CD14-positive monocyte (primary cell): Measurements from ENCODE around the gene IL1R2. TPM values are rescaled to one million over a fixed set of nuclear protein-coding genes. Genes with fewer than 3 reads are reported as not detected.
A peak's percentile ranks its signal among the peaks of the same experiment; 100 is the strongest.

ENCODE experiments used
- DNase-seq, 3 donors: peaks; one replicate each; pipeline ENCODE4 v3.0.0-alpha.2; 2011 to 2022
- H2AFZ ChIP-seq: 2 replicates; pipeline ENCODE4 v1.6.0; 2012; ENCODE audit warnings: mild to moderate bottlenecking, low read depth, low read length, inconsistent platforms; ENCODE audit not compliant: insufficient read depth, poor library complexity, severe bottlenecking
- H3K27ac ChIP-seq, 2 donors: 1 replicate in 1 of 2; 2 replicates in 1 of 2; pipeline ENCODE4 v1.5.1; 2012 to 2013; ENCODE audit warnings: low read length in 2 of 2, control low read depth in 1 of 2, inconsistent platforms in 1 of 2, low read depth in 1 of 2, mild to moderate bottlenecking in 1 of 2
- H3K27me3 ChIP-seq, 2 donors: one replicate each; pipeline versions ENCODE4 v1.6.0 to v1.6.1; 2011 to 2013; ENCODE audit warnings: low read length in 2 of 2; ENCODE audit not compliant: control insufficient read depth in 2 of 2, insufficient read depth in 2 of 2
- H3K36me3 ChIP-seq, 2 donors: replicated peaks in 1 of 2; 1 replicate in 1 of 2; 2 replicates in 1 of 2; pipeline versions ENCODE4 v1.5.1 to v1.6.1; 2012 to 2013; ENCODE audit warnings: low read length in 2 of 2, control low read depth in 1 of 2, inconsistent platforms in 1 of 2, mild to moderate bottlenecking in 1 of 2; ENCODE audit not compliant: insufficient read depth in 2 of 2, control insufficient read depth in 1 of 2
- H3K4me1 ChIP-seq, 2 donors: 1 replicate in 1 of 2; 2 replicates in 1 of 2; pipeline versions ENCODE4 v1.5.1 to v1.6.1; 2012 to 2013; ENCODE audit warnings: low read length in 2 of 2, control low read depth in 1 of 2, inconsistent platforms in 1 of 2, mild to moderate bottlenecking in 1 of 2, moderate library complexity in 1 of 2; ENCODE audit not compliant: insufficient read depth in 2 of 2, control insufficient read depth in 1 of 2
- H3K4me2 ChIP-seq: replicated peaks from 2 replicates; pipeline ENCODE3; 2012; ENCODE audit warnings: low read length, moderate library complexity, mild to moderate bottlenecking; ENCODE audit not compliant: poor library complexity, severe bottlenecking; ENCODE audit errors: extremely low read depth
- H3K4me3 ChIP-seq, 3 experiments: fragments of 200-600 bp in 1 of 3; sonication (generic) in 1 of 3; replicated peaks in 1 of 3; 1 replicate in 2 of 3; 2 replicates in 1 of 3; pipeline ENCODE4 v1.5.1; 2011 to 2013; ENCODE audit warnings: low read length in 3 of 3, mild to moderate bottlenecking in 3 of 3, control low read depth in 2 of 3, low read depth in 2 of 3, inconsistent platforms in 1 of 3, moderate library complexity in 1 of 3
- H3K79me2 ChIP-seq: 2 replicates; pipeline ENCODE4 v1.6.0; 2012; ENCODE audit warnings: mild to moderate bottlenecking, control low read depth, inconsistent platforms, low read length, moderate library complexity; ENCODE audit not compliant: insufficient read depth
- H3K9ac ChIP-seq: 2 replicates; pipeline ENCODE4 v1.6.0; 2017; ENCODE audit warnings: low read length, mild to moderate bottlenecking; ENCODE audit not compliant: insufficient read depth, poor library complexity, severe bottlenecking
- H3K9me3 ChIP-seq, 2 donors: replicated peaks in 1 of 2; 1 replicate in 1 of 2; 2 replicates in 1 of 2; pipeline versions ENCODE4 v1.5.1 to v1.6.1; 2012 to 2013; ENCODE audit warnings: low read length in 2 of 2, control low read depth in 1 of 2; ENCODE audit not compliant: control insufficient read depth in 1 of 2, insufficient read depth in 1 of 2
- H4K20me1 ChIP-seq: 2 replicates; pipeline ENCODE4 v1.6.0; 2012; ENCODE audit warnings: mild to moderate bottlenecking, low read length, control low read depth, moderate library complexity; ENCODE audit not compliant: insufficient read depth
- H3K27ac Mint-ChIP-seq, 7 donors: one replicate each; pipeline ENCODE4 v1.8.0; 2020; ENCODE audit warnings: mild to moderate bottlenecking in 7 of 7, mixed read lengths in 7 of 7, moderate library complexity in 6 of 7, inconsistent platforms in 2 of 7
- H3K27me3 Mint-ChIP-seq, 3 donors: one replicate each; pipeline ENCODE4 v1.8.0; 2021 to 2022; ENCODE audit warnings: low read depth in 3 of 3, mild to moderate bottlenecking in 3 of 3, mixed read lengths in 3 of 3, moderate library complexity in 3 of 3, inconsistent platforms in 1 of 3
- H3K36me3 Mint-ChIP-seq, 2 donors: one replicate each; pipeline ENCODE4 v1.8.0; 2020; ENCODE audit warnings: mixed read lengths in 2 of 2, inconsistent platforms in 1 of 2, mild to moderate bottlenecking in 1 of 2
- H3K4me1 Mint-ChIP-seq: one replicate; pipeline ENCODE4 v1.8.0; 2020; ENCODE audit warnings: mild to moderate bottlenecking, mixed read lengths
- H3K4me3 Mint-ChIP-seq, 2 donors: one replicate each; pipeline ENCODE4 v1.8.0; 2020; ENCODE audit warnings: mild to moderate bottlenecking in 2 of 2, mixed read lengths in 2 of 2, moderate library complexity in 1 of 2
- H3K9me3 Mint-ChIP-seq, 7 donors: one replicate each; pipeline ENCODE4 v1.8.0; 2020 to 2022; ENCODE audit warnings: mixed read lengths in 7 of 7, mild to moderate bottlenecking in 6 of 7, moderate library complexity in 6 of 7, inconsistent platforms in 2 of 7
- WGBS: methylation state at CpG from one replicate; pipeline ENCODE4 v1.1.5; 2013; ENCODE audit warnings: missing lambda C conversion rate; ENCODE audit not compliant: insufficient coverage; 5-methylcytosine and 5-hydroxymethylcytosine counted together
- intact Hi-C, 2 donors: fragments of 100-400 bp; cut with micrococcal nuclease; formaldehyde crosslinking; loops; one replicate each; pipeline versions ENCODE4 v1.15.0 to v1.15.1; 2023
- polyA plus RNA-seq, 3 donors: library from polyadenylated mRNA; depleted of rRNA in 1 of 3; unstranded in 2 of 3; stranded (reverse) in 1 of 3; fragments of 300-500 nt in 2 of 3; fragments of >200 nt in 1 of 3; fragmentation: Illumina TruSeq in 2 of 3; gene quantifications; 1 replicate in 2 of 3; 2 replicates in 1 of 3; pipeline ENCODE4 v1.2.3, GENCODE V29; 2012 to 2021
- TF ChIP-seq, protein P1 (sequence below): fragments of 200-600 bp; IDR thresholded peaks from one replicate; pipeline ENCODE4 v1.8.0; 2022; ENCODE audit warnings: antibody characterized with exemption, mild to moderate bottlenecking

Gene IL1R2
- polyA plus RNA-seq, 3 donors: 5.9 to 12.0 (median 6.2) TPM

DNA sequence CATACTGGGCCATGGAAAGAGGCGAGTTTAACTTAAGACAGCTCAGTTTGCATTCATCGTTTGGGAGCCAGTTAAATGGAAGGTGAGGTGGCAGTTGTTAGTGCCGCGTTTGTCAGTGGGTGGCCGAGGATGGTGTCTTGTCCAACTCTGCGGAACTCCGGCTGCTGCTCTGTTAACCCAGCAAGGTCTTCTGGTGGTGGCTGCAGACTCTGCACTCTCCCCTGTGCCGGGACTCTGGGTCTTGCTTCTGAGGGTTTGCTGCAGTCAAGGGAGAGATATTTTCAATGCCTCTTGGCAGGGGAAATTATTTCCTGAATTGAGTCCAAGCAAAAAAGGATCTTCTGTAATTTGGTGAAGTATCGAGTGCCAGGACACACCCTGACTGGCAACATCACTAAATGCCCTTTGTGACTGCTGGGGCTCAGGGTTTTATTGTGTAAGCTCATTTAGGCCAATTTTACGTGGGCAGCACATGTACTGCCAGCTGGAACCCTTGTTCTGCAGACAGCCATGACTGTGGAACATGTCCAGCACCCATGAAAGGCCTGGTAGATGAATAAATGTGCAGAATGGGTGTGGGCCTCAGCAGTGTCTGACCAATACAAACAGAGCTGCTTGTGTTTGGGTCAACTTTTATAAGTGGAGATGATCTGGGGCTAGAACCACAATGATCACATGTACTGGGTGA is 58.1 kb downstream of the IL1R2 start:
- peak overlapping the region in 1 of 2 donors; percentile 26 for H3K4me3 Mint-ChIP-seq
- H3K4me1 ChIP-seq: peaks cover 62 to 67% of the 10 kb centered on the region in 2 donors

DNA sequence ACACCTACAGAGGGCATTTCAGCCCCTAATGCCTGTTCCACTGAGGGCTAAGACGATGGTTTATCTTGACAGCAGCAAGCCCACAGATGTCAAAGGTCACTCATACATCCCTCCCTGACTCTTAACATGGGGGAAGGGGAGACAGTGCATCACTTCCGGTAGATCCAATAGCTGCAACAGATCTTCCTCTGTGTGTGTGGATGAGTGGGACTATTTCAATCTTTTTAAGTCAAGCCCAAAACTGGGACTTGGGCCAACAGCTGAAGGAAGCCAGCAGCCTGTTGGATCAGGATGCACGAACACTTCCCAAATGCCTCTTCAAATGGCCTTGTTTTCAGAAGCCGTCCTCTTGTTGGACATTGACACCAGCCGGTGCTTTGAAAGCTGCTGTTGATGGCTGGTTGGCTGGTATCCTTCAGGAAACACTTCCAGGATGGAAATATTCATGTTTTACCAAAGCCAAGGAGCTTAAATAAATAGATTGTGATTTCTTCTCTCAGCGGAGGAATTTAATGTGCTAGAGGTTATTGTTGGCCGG is 59.2 kb downstream of the IL1R2 start:
- peak overlapping the region; percentile 68 to 96 (median 91) for H3K27ac Mint-ChIP-seq
- H3K27me3 Mint-ChIP-seq: peaks cover 0 to 11% (median 9%) of the 10 kb centered on the region in 3 donors
- 50% methylated on average over 2 of the region's 7 CpGs for WGBS

More for the DNA sequence above, 58.1 kb downstream of the IL1R2 start:
- H3K4me1 Mint-ChIP-seq: peaks cover 73% of the 10 kb centered on the region
- Histone ChIP-seq H3K36me3 (no peaks in the 10 kb centered on the region), H3K9me3 (no peaks in the 10 kb centered on the region), H3K4me3 (peak overlapping the region in 1 of 3 experiments; percentile 13), H3K27ac (peak overlapping the region; percentile 54 to 85), H3K79me2 (no peaks in the 10 kb centered on the region), H2AFZ (no peak overlapping the region), H3K9ac (no peak overlapping the region), H4K20me1 (no peaks in the 10 kb centered on the region), H3K4me2 (peak overlapping the region; percentile 1), H3K27me3 (no peaks in the 10 kb centered on the region)
- H3K27ac Mint-ChIP-seq: peak overlapping the region; percentile 68 to 96 (median 91)
- 66% methylated on average over 8 of the region's 10 CpGs for WGBS
- TF ChIP-seq, protein P1, sequence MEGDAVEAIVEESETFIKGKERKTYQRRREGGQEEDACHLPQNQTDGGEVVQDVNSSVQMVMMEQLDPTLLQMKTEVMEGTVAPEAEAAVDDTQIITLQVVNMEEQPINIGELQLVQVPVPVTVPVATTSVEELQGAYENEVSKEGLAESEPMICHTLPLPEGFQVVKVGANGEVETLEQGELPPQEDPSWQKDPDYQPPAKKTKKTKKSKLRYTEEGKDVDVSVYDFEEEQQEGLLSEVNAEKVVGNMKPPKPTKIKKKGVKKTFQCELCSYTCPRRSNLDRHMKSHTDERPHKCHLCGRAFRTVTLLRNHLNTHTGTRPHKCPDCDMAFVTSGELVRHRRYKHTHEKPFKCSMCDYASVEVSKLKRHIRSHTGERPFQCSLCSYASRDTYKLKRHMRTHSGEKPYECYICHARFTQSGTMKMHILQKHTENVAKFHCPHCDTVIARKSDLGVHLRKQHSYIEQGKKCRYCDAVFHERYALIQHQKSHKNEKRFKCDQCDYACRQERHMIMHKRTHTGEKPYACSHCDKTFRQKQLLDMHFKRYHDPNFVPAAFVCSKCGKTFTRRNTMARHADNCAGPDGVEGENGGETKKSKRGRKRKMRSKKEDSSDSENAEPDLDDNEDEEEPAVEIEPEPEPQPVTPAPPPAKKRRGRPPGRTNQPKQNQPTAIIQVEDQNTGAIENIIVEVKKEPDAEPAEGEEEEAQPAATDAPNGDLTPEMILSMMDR: no peak
- peaks cover 0 to 4% of the 10 kb centered on the region in 2 donors for H3K36me3 Mint-ChIP-seq
- intact Hi-C loops: no loop called here
- DNase-seq: peak in 1 of 3 donors; percentile 39
- H3K27me3 Mint-ChIP-seq: peaks cover 2 to 14% (median 11%) of the 10 kb centered on the region in 3 donors
- peaks cover 0 to 6% (median 0%) of the 10 kb centered on the region in 7 donors for H3K9me3 Mint-ChIP-seq

More for the DNA sequence above, 59.2 kb downstream of the IL1R2 start:
- Histone ChIP-seq H3K9ac (no peak overlapping the region), H4K20me1 (no peaks in the 10 kb centered on the region), H2AFZ (no peak overlapping the region), H3K27me3 (no peaks in the 10 kb centered on the region), H3K79me2 (no peaks in the 10 kb centered on the region), H3K4me3 (peak overlapping the region in 1 of 3 experiments; percentile 13), H3K4me2 (no peak overlapping the region), H3K4me1 (peaks cover 62 to 67% of the 10 kb centered on the region in 2 donors), H3K36me3 (no peaks in the 10 kb centered on the region), H3K27ac (peak overlapping the region; percentile 44 to 85), H3K9me3 (no peaks in the 10 kb centered on the region)
- peaks cover 75% of the 10 kb centered on the region for H3K4me1 Mint-ChIP-seq
- intact Hi-C loops: no loop called here
- H3K36me3 Mint-ChIP-seq: peaks cover 0 to 4% of the 10 kb centered on the region in 2 donors
- peak in 2 of 3 donors; percentile 25 to 45 for DNase-seq
- TF ChIP-seq, protein P1: no peak
- H3K9me3 Mint-ChIP-seq: peaks cover 0 to 5% (median 0%) of the 10 kb centered on the region in 7 donors
- no peak overlapping the region for H3K4me3 Mint-ChIP-seq
